Progenitor cell of endocrine pancreas (in vitro differentiated cells): ENCODE data around the gene CD52. TPM values are rescaled to one million over a fixed set of nuclear protein-coding genes. Genes with fewer than 3 reads are reported as not detected.

Source experiments
- DNase-seq: peaks from one replicate; pipeline ENCODE4 v3.0.0; 2021; ENCODE audit warnings: low spot score; ENCODE audit not compliant: unreplicated experiment
- H3K27ac Mint-ChIP-seq: 2 replicates; pipeline ENCODE4 v1.8.0; 2021; ENCODE audit warnings: mild to moderate bottlenecking, moderate library complexity, mixed read lengths
- H3K27me3 Mint-ChIP-seq: 2 replicates; pipeline ENCODE4 v1.8.0; 2021; ENCODE audit warnings: mixed read lengths
- H3K36me3 Mint-ChIP-seq: 2 replicates; pipeline ENCODE4 v1.8.0; 2022; ENCODE audit warnings: mixed read lengths; ENCODE audit not compliant: insufficient read depth
- H3K4me1 Mint-ChIP-seq: 2 replicates; pipeline ENCODE4 v1.8.0; 2021; ENCODE audit warnings: low read depth, mixed read lengths
- H3K4me3 Mint-ChIP-seq: 2 replicates; pipeline ENCODE4 v1.8.0; 2021; ENCODE audit warnings: low read depth, mild to moderate bottlenecking, moderate library complexity, mixed read lengths
- H3K9me3 Mint-ChIP-seq: 2 replicates; pipeline ENCODE4 v1.8.0; 2021; ENCODE audit warnings: low read depth, mixed read lengths
- CTCF ChIP-seq: fragments of 200-600 bp; sonication (generic); IDR thresholded peaks from one replicate; pipeline ENCODE4 v1.5.0; 2021; ENCODE audit warnings: antibody characterized with exemption, mild to moderate bottlenecking; ENCODE audit not compliant: unreplicated experiment
- total RNA-seq: library from RNA; stranded (reverse); gene quantifications from 2 replicates; pipeline ENCODE4 v1.2.1, GENCODE V29; 2021

Gene CD52
- total RNA-seq, 1 donor from 2014 or later: 0.89 TPM

- Mint-ChIP-seq H3K9me3 (no peaks in the 10 kb centered on the region), H3K4me1 (peaks cover 2% of the 10 kb centered on the region), H3K27me3 (no peaks in the 10 kb centered on the region), H3K4me3 (no peak overlapping the region), H3K36me3 (peaks cover 2% of the 10 kb centered on the region), H3K27ac (no peak overlapping the region)
- TF ChIP-seq CTCF: no peak
- no peak for DNase-seq
Measured at GRCh38 chr1:26300578-26301275, 17.0 kb upstream of the CD52 start.

DNA sequence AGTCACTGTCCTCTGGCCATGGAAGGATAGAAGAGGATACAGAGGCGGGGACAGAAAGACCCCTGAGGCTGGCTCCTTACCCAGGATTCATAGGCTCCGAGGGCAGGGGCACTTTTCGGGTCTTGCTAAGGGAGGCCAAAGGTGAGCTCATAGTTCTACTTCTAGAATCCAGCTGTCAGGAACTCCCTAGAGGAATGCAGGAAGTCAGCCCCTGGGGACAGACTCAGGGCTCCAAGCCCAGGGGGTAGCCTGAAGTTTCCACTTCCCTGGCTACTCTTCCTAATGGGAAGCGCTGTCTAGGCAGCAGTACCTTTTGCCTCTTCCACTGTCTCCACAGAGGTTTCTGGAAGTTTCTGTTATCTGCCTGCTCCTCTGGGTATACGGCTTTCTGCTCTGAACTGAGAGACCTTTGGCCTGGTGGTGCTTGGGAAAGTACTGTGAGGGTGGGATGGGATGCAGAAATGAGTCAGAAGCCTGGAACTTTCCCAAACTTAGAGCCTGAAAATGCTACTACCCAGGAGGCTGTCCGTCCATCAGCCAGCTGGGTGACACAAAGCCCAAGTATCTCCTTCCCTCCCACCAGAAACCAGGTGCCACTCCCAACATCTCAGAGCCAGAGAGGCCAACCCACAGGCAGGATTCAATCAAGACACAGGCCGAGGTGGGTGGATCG is 14.9 kb upstream of the CD52 start:
- Mint-ChIP-seq H3K27me3 (no peaks in the 10 kb centered on the region), H3K9me3 (no peaks in the 10 kb centered on the region), H3K27ac (peak overlapping the region; percentile 41), H3K36me3 (no peaks in the 10 kb centered on the region), H3K4me3 (no peak overlapping the region), H3K4me1 (peaks cover 10% of the 10 kb centered on the region)
- TF ChIP-seq CTCF: no peak
- no peak for DNase-seq

GRCh38 chr1:26305667-26306289 is 12.0 kb upstream of the CD52 start:
- H3K9me3 Mint-ChIP-seq: no peaks in the 10 kb centered on the region
- H3K4me1 Mint-ChIP-seq: peaks cover 10% of the 10 kb centered on the region
- no peaks in the 10 kb centered on the region for H3K27me3 Mint-ChIP-seq
- H3K4me3 Mint-ChIP-seq: peak overlapping the region; percentile 98
- no peak for TF ChIP-seq CTCF
- DNase-seq: no peak
- H3K36me3 Mint-ChIP-seq: no peaks in the 10 kb centered on the region
- H3K27ac Mint-ChIP-seq: peak overlapping the region; percentile 97

GRCh38 chr1:26306290-26307229 is 11.2 kb upstream of the CD52 start, which contains the start of gene UBXN11:
UBXN11 (minus strand) TSS chr1:26306636; CDS start chr1:26302883, 3,753 bp downstream.
- H3K4me1 Mint-ChIP-seq: peaks cover 10% of the 10 kb centered on the region
- no peaks in the 10 kb centered on the region for H3K36me3 Mint-ChIP-seq
- H3K27me3 Mint-ChIP-seq: no peaks in the 10 kb centered on the region
- peak within 1 kb of the TSS; percentile 97 for H3K27ac Mint-ChIP-seq
- DNase-seq: peak; percentile 86
- TF ChIP-seq CTCF: no peak
- H3K9me3 Mint-ChIP-seq: no peaks in the 10 kb centered on the region
- H3K4me3 Mint-ChIP-seq: peak within 1 kb of the TSS; percentile 98
